Fibroblast of pulmonary artery (primary cell): ENCODE results near the gene KAT5.
"Not testable (repeated sequence)": the region's sequence is repeated elsewhere in the genome, so short reads cannot be mapped to it uniquely, and the experiment has no call there.

Experiments
- DNase-seq: peaks from one replicate; pipeline ENCODE4 v3.0.0-alpha.2; 2010; ENCODE audit warnings: low read depth
- H3K4me3 ChIP-seq: replicated peaks from 2 replicates; pipeline ENCODE4 v1.5.1; 2011; ENCODE audit warnings: low read depth, mild to moderate bottlenecking, control low read depth, low read length, moderate library complexity
- CTCF ChIP-seq: IDR thresholded peaks from 2 replicates; pipeline ENCODE4 v1.5.1; 2011; ENCODE audit warnings: mild to moderate bottlenecking, control low read depth, low read length, inconsistent platforms; ENCODE audit errors: missing control alignments

The KAT5 gene

GRCh38 chr11:65727865-65728264 lies 15.8 kb downstream of the KAT5 start:
- no peak overlapping the region for H3K4me3 ChIP-seq
- TF ChIP-seq CTCF: no peak
- DNase-seq: no peak

DNA sequence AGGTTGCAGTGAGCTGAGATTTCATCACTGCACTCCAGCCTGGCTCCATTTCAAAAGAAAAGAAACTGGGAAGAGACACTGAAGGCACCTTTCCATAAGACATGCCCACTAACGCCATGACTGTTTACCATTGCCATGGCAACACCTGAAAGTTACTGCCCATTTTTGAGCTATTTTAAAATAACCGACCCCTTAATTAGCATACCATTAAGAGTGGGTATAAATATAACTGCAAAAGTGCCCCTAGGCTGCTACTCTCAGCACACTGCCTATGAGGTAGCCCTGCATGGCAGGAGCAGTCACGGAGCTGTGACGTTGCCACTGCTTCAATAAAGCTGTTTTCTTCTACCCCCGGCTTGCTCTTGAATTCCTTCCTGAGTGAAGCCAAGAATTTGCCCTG lies 18.4 kb downstream of the KAT5 start:
- no peak overlapping the region for H3K4me3 ChIP-seq
- no peak for TF ChIP-seq CTCF
- no peak for DNase-seq

DNA sequence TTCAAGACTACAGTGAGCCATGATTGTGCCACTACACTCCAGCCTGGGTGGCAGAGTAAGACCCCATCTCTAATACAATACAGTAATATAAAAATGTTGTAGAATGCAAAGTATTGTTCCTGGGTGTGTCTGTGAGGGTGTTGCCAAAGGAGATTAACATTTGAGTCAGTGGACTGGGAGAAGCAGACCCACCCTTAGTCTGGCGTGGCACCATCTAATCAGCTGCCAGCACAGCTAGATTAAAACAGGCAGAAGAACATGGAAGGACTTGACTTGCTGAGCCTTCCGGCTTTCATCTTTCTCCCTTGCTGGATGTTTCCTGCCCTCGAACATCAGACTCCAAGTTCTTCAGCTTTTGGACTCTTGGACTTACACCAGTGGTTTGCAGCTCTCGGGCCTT lies 23.1 kb downstream of the KAT5 start:
- not testable (repeated sequence) for DNase-seq, H3K4me3 ChIP-seq

DNA sequence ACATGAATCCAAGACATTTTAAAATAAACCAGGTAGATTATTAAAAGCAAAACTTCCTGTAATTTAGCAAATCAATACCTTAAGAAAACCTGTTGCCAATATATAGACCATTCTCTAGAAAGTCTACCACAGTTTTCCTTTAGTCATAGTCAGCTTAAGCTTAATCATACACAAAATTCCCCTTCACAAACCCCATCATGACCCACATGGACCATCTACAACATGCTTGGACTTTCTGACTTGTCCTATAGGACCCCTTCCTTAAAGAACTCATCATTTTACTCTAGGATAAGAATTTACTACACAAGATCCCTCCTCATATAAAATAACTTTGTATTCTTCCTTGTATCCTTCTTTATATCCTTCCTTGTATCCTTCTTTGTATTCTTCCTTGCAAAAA lies 24.8 kb downstream of the KAT5 start:
- no peak for TF ChIP-seq CTCF
- no peak for DNase-seq
- no peak overlapping the region for H3K4me3 ChIP-seq

DNA sequence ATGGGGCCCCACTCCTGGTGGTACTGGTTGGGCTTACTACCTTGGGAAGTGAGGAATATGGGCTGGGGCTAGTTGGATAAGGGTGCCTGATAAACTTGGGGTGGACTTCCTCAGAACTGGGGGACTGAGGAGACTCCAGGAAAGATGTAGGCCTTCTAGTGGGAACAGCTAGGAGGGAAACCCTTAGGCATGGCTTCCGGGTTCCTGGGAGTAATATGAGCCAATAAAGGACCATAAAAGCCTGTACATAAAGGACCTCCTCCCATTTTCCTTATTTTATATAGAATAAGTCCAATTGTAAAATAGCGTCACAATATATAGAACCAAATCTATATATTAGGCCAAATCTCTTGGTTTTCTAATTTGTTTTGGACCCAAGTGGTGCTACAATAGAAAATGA lies 27.0 kb downstream of the KAT5 start:
- TF ChIP-seq CTCF: no peak

DNA sequence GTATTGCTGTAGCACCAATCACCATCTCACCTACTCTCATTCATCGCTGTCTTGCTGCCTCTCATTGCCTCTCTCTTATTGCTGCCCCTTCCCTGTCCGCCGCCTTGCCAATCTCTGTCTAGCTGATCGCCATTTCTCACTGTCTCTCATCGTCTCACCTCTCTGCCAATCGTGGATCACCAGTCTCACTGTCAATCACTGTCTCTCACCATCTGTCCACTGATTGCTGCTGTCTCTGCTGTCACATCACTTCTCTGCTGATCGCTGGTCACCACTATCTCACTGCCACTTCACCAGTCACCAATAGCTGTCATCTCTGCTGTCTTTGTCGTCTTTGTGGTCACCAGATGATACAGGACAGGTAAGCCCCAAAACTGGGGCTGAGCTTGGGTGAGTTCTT lies 29.1 kb downstream of the KAT5 start:
- no peak for TF ChIP-seq CTCF
- no peak for DNase-seq
- no peak overlapping the region for H3K4me3 ChIP-seq

More for the DNA sequence above, 27.0 kb downstream of the KAT5 start:
- H3K4me3 ChIP-seq: no peak overlapping the region
- no peak for DNase-seq

DNA sequence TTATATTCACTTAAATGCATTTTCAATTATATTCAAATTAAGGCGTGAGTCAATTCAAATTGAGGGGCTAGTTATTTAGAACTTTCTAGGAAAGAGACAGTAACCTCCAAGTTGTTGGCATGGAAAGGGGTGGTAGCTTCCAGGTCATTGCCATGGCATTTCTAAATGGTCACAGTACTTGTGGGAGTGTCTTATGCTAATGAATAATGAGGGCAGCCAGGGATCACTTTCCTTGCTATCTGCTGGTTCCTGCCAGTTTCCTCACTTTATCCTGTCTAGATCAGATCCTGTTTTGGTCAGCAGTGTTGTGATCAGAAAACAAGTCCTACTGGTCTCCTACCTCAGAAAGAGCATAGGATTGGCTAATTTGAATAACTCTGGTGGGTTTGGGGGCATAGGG lies 30.3 kb downstream of the KAT5 start:
- no peak for TF ChIP-seq CTCF
- H3K4me3 ChIP-seq: no peak overlapping the region
- DNase-seq: no peak

- DNase-seq: no peak
- no peak overlapping the region for H3K4me3 ChIP-seq
- no peak for TF ChIP-seq CTCF
These were observed 31.6 kb downstream of the KAT5 start for GRCh38 chr11:65743681-65744025.
